HG02571 (cell line): ENCODE results near the gene NTN3.
A peak's percentile ranks its signal among the peaks of the same experiment; 100 is the strongest.

ENCODE experiments used
- ATAC-seq: cut with Tn5 transposase; IDR thresholded peaks from one replicate; pipeline ENCODE4 v1.9.1; 2021; ENCODE audit warnings: mild to moderate bottlenecking, moderate library complexity; ENCODE audit not compliant: unreplicated experiment

The NTN3 gene

GRCh38 chr16:2465653-2466415 lies 5.3 kb upstream of the NTN3 start:
- ATAC-seq = no peak

- ATAC-seq = no peak
Observed at GRCh38 chr16:2466667-2467527, 4.2 kb upstream of the NTN3 start.

- no peak for ATAC-seq
Observed at GRCh38 chr16:2467528-2468232, 3.4 kb upstream of the NTN3 start.

- no peak for ATAC-seq
Observed at GRCh38 chr16:2468233-2468724, 2.8 kb upstream of the NTN3 start.

GRCh38 chr16:2468725-2469398 lies 2.2 kb upstream of the NTN3 start:
- no peak for ATAC-seq

- no peak for ATAC-seq
Observed at GRCh38 chr16:2469399-2470233, 1.5 kb upstream of the NTN3 start.

GRCh38 chr16:2470234-2470601 lies 879 bp upstream of the NTN3 start:
- ATAC-seq = no peak

- ATAC-seq = no peak
Observed at GRCh38 chr16:2470603-2471015, 488 bp upstream of the NTN3 start.

GRCh38 chr16:2471653-2472487 lies 773 bp downstream of the NTN3 start:
- no peak for ATAC-seq

- ATAC-seq = no peak
Observed at GRCh38 chr16:2472488-2472864, 1.4 kb downstream of the NTN3 start.

GRCh38 chr16:2472885-2473445 lies 1.9 kb downstream of the NTN3 start:
- ATAC-seq = no peak

GRCh38 chr16:2473446-2473926 lies 2.4 kb downstream of the NTN3 start:
- no peak for ATAC-seq

GRCh38 chr16:2473999-2474876 lies 3.1 kb downstream of the NTN3 start:
- no peak for ATAC-seq

GRCh38 chr16:2474877-2475412 lies 3.8 kb downstream of the NTN3 start, which contains the start of gene TBC1D24:
Gene TBC1D24, plus strand, starts transcription at chr16:2475127. Its CDS starts 21,022 bp downstream, at chr16:2496149.
- ATAC-seq = peak; percentile 49

GRCh38 chr16:2475413-2476344 lies 4.6 kb downstream of the NTN3 start:
- no peak for ATAC-seq

- no peak for ATAC-seq
Observed at GRCh38 chr16:2476345-2476720, 5.2 kb downstream of the NTN3 start.
